SU-DHL-6 (cell line): ENCODE results near the gene CCDC81.

Source experiments
- H2AFZ ChIP-seq: fragments of 200-600 bp; sonication (generic); 2 replicates; pipeline ENCODE4 v1.6.1; 2014; ENCODE audit warnings: low read depth, mild to moderate bottlenecking, moderate library complexity, mixed read lengths, antibody characterized with exemption, low read length; ENCODE audit not compliant: severe bottlenecking
- H3F3A ChIP-seq: fragments of 200-600 bp; shearing (Covaris generic); 2 replicates; pipeline ENCODE4 v1.6.0; 2016; ENCODE audit warnings: antibody characterized with exemption, mild to moderate bottlenecking; ENCODE audit not compliant: insufficient read depth
- H3K27ac ChIP-seq: fragments of 200-600 bp; sonication (generic); 2 replicates; pipeline ENCODE4 v1.5.1; 2016; ENCODE audit warnings: low read depth, mild to moderate bottlenecking, low read length, moderate library complexity, mixed read lengths
- H3K27me3 ChIP-seq: fragments of 200-600 bp; sonication (generic), shearing (Covaris generic); 2 replicates; pipeline ENCODE4 v1.6.0; 2014; ENCODE audit warnings: mild to moderate bottlenecking, low read length
- H3K36me3 ChIP-seq: fragments of 200-600 bp; sonication (generic); 2 replicates; pipeline ENCODE4 v1.6.1; 2014; ENCODE audit warnings: mild to moderate bottlenecking, low read length, mixed read lengths
- H3K4me2 ChIP-seq: fragments of 300-600, 200-600 bp; shearing (Covaris generic), sonication (generic); 2 replicates; pipeline ENCODE4 v1.6.0; 2014; ENCODE audit warnings: low read length, low read depth, mild to moderate bottlenecking; ENCODE audit not compliant: poor library complexity, severe bottlenecking
- H3K4me3 ChIP-seq: fragments of 200-600 bp; sonication (generic); 2 replicates; pipeline ENCODE4 v1.5.1; 2014; ENCODE audit warnings: antibody characterized with exemption, low read length, mild to moderate bottlenecking, mixed read lengths; ENCODE audit not compliant: insufficient read depth, poor library complexity, severe bottlenecking
- H3K79me2 ChIP-seq: fragments of 200-600 bp; sonication (generic); 2 replicates; pipeline ENCODE4 v1.6.1; 2014; ENCODE audit warnings: mild to moderate bottlenecking, low read length, moderate library complexity; ENCODE audit not compliant: insufficient read depth
- H3K9ac ChIP-seq: fragments of 200-600 bp; sonication (generic); 2 replicates; pipeline ENCODE4 v1.7.0; 2014; ENCODE audit warnings: mild to moderate bottlenecking, low read length
- H3K9me2 ChIP-seq: fragments of 200-600 bp; sonication (generic); replicated peaks from 2 replicates; pipeline ENCODE4 v1.6.1; 2014; ENCODE audit warnings: low read length; ENCODE audit not compliant: insufficient read depth
- H3K9me3 ChIP-seq: fragments of 200-600 bp; sonication (generic); 2 replicates; pipeline ENCODE4 v1.6.1; 2014; ENCODE audit warnings: low read length, mixed read lengths; ENCODE audit not compliant: insufficient read depth
- H4K20me1 ChIP-seq: fragments of 200-600 bp; sonication (generic); 2 replicates; pipeline ENCODE4 v1.6.1; 2014; ENCODE audit warnings: low read depth, mild to moderate bottlenecking, antibody characterized with exemption, low read length, moderate library complexity, mixed read lengths
- CTCF ChIP-seq: fragments of 200-600 bp; sonication (generic); IDR thresholded peaks from one replicate; pipeline ENCODE4 v1.5.1; 2017; ENCODE audit warnings: antibody characterized with exemption, mild to moderate bottlenecking, low read length, moderate library complexity; ENCODE audit not compliant: insufficient read depth, poor library complexity, severe bottlenecking
- EZH2phosphoT487 ChIP-seq: fragments of 200-600 bp; sonication (generic), shearing (Covaris generic); conservative IDR thresholded peaks from 2 replicates; pipeline ENCODE4 v1.6.1; 2018; ENCODE audit warnings: mild to moderate bottlenecking, antibody characterized with exemption, low read length, moderate library complexity, mixed read lengths

CCDC81 gene

GRCh38 chr11:86442420-86442819, 67.7 kb downstream of the CCDC81 start:
- no peaks in the 10 kb centered on the region for H3K9me3 ChIP-seq
- no peak overlapping the region for H3K4me3 ChIP-seq
- no peaks in the 10 kb centered on the region for H4K20me1 ChIP-seq
- no peak overlapping the region for H3K4me2 ChIP-seq
- H3K27me3 ChIP-seq: no peaks in the 10 kb centered on the region
- no peaks in the 10 kb centered on the region for H3F3A ChIP-seq
- no peak overlapping the region for H3K9ac ChIP-seq
- no peaks in the 10 kb centered on the region for H3K9me2 ChIP-seq
- TF ChIP-seq CTCF (no peak), EZH2phosphoT487 (no peak)
- no peaks in the 10 kb centered on the region for H3K79me2 ChIP-seq
- no peaks in the 10 kb centered on the region for H3K36me3 ChIP-seq
- no peak overlapping the region for H2AFZ ChIP-seq
- no peak overlapping the region for H3K27ac ChIP-seq

DNA sequence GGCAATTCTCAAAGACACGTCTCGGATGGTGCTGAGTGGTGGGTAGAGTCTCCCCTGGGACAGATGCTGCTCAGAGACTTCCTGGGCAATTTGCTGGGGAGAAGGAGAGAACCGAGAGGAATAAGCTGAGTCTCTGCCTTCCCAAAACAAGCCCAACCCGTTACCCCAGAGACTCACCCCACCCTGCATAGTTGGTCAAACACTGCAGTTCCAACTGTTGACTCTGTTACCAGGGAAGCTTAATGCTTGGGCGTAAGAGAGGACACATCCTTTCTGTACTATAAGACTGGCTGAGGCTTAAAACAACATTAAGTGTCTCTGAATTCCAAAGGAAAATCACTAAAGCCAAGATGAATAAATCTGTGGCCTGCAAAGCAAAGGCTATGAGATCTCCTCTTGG, 68.1 kb downstream of the CCDC81 start:
- Histone ChIP-seq H3K36me3 (no peaks in the 10 kb centered on the region), H3K79me2 (no peaks in the 10 kb centered on the region), H3K27me3 (no peaks in the 10 kb centered on the region), H4K20me1 (no peaks in the 10 kb centered on the region), H3F3A (no peaks in the 10 kb centered on the region), H3K4me3 (no peak overlapping the region), H3K27ac (no peak overlapping the region), H2AFZ (no peak overlapping the region), H3K4me2 (no peak overlapping the region), H3K9me2 (no peaks in the 10 kb centered on the region), H3K9ac (no peak overlapping the region), H3K9me3 (no peaks in the 10 kb centered on the region)
- no peak for TF ChIP-seq CTCF
- TF ChIP-seq EZH2phosphoT487: no peak

DNA sequence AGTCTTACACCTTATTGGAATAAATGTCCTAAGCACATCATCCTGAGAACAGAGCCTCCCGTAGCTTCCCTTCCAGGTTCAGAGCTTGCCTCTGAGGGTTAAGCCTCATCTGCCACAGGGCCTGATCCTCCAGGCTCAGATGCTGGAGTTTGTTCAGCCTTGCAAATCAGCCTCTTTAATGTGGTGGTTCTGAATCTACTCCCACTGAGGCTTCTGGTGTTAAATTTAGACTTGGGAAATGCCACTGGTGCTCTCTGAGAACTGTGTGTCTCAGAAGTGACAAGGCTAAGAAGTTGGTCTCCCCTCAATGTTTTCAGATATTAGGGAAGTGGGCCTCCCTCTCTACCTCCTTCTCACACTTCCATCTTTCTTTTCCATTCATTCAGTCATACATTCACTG, 68.7 kb downstream of the CCDC81 start:
- H3K27me3 ChIP-seq: no peaks in the 10 kb centered on the region
- no peak overlapping the region for H3K4me2 ChIP-seq
- TF ChIP-seq CTCF (no peak), EZH2phosphoT487 (no peak)
- H4K20me1 ChIP-seq: no peaks in the 10 kb centered on the region
- no peak overlapping the region for H3K9ac ChIP-seq
- H2AFZ ChIP-seq: no peak overlapping the region
- no peaks in the 10 kb centered on the region for H3K79me2 ChIP-seq
- H3K4me3 ChIP-seq: no peak overlapping the region
- H3K36me3 ChIP-seq: no peaks in the 10 kb centered on the region
- H3K9me2 ChIP-seq: no peaks in the 10 kb centered on the region
- H3K9me3 ChIP-seq: no peaks in the 10 kb centered on the region
- H3K27ac ChIP-seq: no peak overlapping the region
- H3F3A ChIP-seq: no peaks in the 10 kb centered on the region

DNA sequence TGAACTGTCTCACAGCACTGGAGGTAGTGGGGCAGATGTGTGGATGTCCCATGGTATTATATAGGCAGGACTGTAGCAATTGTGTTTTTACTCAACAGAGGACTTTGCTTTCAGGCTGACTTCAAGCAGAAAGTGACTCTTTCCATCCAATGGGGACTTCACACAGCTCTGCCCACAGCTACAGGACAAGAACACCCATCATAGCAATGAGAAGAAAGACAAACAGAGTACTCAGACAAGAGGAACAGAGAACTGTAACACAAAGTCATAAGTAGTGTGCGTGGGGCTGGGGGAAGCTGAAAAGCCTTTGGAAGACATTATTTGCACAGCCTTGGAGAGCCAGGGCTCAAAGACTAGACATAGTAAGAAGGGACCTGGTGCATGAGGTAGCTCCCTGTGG, 70.3 kb downstream of the CCDC81 start:
- no peak overlapping the region for H3K27ac ChIP-seq
- no peak overlapping the region for H3K9ac ChIP-seq
- no peak overlapping the region for H2AFZ ChIP-seq
- H3K4me3 ChIP-seq: no peak overlapping the region
- H3K27me3 ChIP-seq: no peaks in the 10 kb centered on the region
- TF ChIP-seq EZH2phosphoT487: no peak
- no peak for TF ChIP-seq CTCF
- H4K20me1 ChIP-seq: no peaks in the 10 kb centered on the region
- no peaks in the 10 kb centered on the region for H3F3A ChIP-seq
- H3K4me2 ChIP-seq: no peak overlapping the region
- no peaks in the 10 kb centered on the region for H3K9me2 ChIP-seq
- H3K36me3 ChIP-seq: no peaks in the 10 kb centered on the region
- no peaks in the 10 kb centered on the region for H3K9me3 ChIP-seq
- H3K79me2 ChIP-seq: no peaks in the 10 kb centered on the region
